ENCODE results near the gene TMEM95. TPM values are rescaled to one million over a fixed set of nuclear protein-coding genes. Genes with fewer than 3 reads are reported as not detected.

The TMEM95 gene
- polyA plus RNA-seq, 1 donor (not counting 4 experiments of a cell fraction or from before 2014, with no cell fraction given): not detected

DNA sequence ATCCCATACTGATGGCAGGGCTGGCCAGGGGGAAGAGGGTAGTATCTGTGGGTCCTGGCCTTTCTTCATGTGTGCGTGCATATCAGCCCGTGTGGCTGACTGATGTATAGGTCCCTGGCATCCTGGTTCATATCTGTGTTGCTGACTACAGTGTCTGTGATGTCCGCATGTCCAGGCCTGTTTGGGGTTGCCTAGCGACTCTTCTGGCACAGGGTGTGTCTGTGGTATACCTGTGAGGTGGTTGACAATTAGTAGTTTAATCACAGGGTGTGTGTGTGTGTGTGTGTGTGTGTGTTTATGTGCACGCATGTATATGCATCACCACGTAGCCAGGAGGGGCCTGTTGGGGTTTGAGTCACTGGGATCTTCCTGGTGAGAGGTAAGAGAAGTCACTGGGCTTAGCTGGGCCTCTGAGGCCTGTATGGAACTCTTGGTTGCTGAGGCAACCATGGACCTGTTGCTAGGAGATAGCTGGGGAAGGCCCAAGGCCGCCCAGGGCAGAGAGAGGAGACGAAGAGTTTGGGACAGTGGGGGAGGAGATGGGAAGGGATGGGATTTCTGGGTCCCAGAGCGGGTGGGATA, 603 bp upstream of the TMEM95 start:
- H3K27ac ChIP-seq (ENCODE audit: control insufficient read depth, insufficient read depth, low read length): peak overlapping the region; percentile 88

DNA sequence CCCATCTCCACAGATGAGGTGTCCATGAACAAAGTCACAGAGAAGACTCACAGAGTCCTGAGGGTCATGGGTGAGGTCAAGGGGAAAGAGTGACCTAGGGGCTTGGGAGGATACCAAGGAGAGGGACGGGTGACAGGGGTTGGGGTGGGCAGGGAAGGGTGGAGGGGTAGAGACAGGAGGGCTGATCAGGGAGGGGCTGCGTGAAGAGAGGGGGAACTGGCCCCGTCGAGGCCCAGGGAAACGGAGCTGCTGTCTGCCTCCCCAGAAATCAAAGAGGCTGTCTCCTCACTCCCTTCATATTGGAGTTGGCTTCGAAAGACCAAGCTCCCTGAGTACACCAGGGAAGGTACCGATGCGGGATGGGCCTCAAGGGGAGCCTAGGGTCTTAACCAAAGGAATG, 617 bp downstream of the TMEM95 start:
- H3K27me3 ChIP-seq (ENCODE audit: control insufficient read depth, extremely low read depth, insufficient read depth, low read length): no peaks in the 10 kb centered on the region
- no peaks in the 10 kb centered on the region for H3K9me3 ChIP-seq (ENCODE audit: control insufficient read depth, low read depth, low read length)
- H3K4me3 ChIP-seq (ENCODE audit: control insufficient read depth in 2 of 3, extremely low read depth in 1 of 3, insufficient read depth in 2 of 3, low read depth in 1 of 3, low read length in 3 of 3): no peak overlapping the region
- FAIRE-seq (peak; percentile 39), DNase-seq (ENCODE audit: low read depth, low spot score) (no peak)
- dilution Hi-C loops (cut with MboI; ENCODE audit: extremely low pct_ligation_motif_present, low sequenced_read_pairs): no loop called here
- H4K20me1 ChIP-seq (ENCODE audit: control insufficient read depth, extremely low read depth, insufficient read depth, low read length): no peaks in the 10 kb centered on the region
- H3K36me3 ChIP-seq (ENCODE audit: control insufficient read depth in 2 of 2, extremely low read depth in 1 of 2, insufficient read depth in 2 of 2, low read length in 2 of 2): no peaks in the 10 kb centered on the region
- no peaks in the 10 kb centered on the region for H3K9me1 ChIP-seq (ENCODE audit: control insufficient read depth, extremely low read depth, insufficient read depth, low read length)
- peak overlapping the region; percentile 51 for H3K27ac ChIP-seq (ENCODE audit: control insufficient read depth, insufficient read depth, low read length)
- H3K79me2 ChIP-seq (ENCODE audit: control insufficient read depth, insufficient read depth, low read length): peaks cover 23% of the 10 kb centered on the region
- H3K4me2 ChIP-seq (ENCODE audit: control insufficient read depth, extremely low read depth, insufficient read depth, low read depth, low read length): no peak overlapping the region
- no peak for TF ChIP-seq EZH2 (IDR thresholded peaks at IDR 0.05; ENCODE audit: low read length)
- TF ChIP-seq, protein P1, sequence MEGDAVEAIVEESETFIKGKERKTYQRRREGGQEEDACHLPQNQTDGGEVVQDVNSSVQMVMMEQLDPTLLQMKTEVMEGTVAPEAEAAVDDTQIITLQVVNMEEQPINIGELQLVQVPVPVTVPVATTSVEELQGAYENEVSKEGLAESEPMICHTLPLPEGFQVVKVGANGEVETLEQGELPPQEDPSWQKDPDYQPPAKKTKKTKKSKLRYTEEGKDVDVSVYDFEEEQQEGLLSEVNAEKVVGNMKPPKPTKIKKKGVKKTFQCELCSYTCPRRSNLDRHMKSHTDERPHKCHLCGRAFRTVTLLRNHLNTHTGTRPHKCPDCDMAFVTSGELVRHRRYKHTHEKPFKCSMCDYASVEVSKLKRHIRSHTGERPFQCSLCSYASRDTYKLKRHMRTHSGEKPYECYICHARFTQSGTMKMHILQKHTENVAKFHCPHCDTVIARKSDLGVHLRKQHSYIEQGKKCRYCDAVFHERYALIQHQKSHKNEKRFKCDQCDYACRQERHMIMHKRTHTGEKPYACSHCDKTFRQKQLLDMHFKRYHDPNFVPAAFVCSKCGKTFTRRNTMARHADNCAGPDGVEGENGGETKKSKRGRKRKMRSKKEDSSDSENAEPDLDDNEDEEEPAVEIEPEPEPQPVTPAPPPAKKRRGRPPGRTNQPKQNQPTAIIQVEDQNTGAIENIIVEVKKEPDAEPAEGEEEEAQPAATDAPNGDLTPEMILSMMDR (optimal IDR thresholded peaks at IDR 0.05 in 1 of 3, IDR thresholded peaks at IDR 0.05 in 1 of 3, conservative IDR thresholded peaks at IDR 0.05 in 1 of 3; ENCODE audit: extremely low read depth in 1 of 3, insufficient read depth in 2 of 3, low read length in 3 of 3): no peak
- H2AFZ ChIP-seq (ENCODE audit: control insufficient read depth, low read length): no peak overlapping the region
- H3K9ac ChIP-seq (ENCODE audit: control insufficient read depth, extremely low read depth, insufficient read depth, low read length): no peak overlapping the region
- peaks cover 36% of the 10 kb centered on the region for H3K4me1 ChIP-seq (ENCODE audit: control insufficient read depth, extremely low read depth, insufficient read depth, low read length)

More for the DNA sequence above, 603 bp upstream of the TMEM95 start:
- peak; percentile 100 for DNase-seq (ENCODE audit: low read depth, low spot score)
- peak overlapping the region; percentile 69 for H3K9ac ChIP-seq (ENCODE audit: control insufficient read depth, extremely low read depth, insufficient read depth, low read length)
- peak overlapping the region; percentile 95 for H3K4me2 ChIP-seq (ENCODE audit: control insufficient read depth, extremely low read depth, insufficient read depth, low read depth, low read length)
- H3K4me3 ChIP-seq (ENCODE audit: control insufficient read depth in 2 of 3, extremely low read depth in 1 of 3, insufficient read depth in 2 of 3, low read depth in 1 of 3, low read length in 3 of 3): peak overlapping the region; percentile 45 to 58 (median 54)
- no peaks in the 10 kb centered on the region for H3K36me3 ChIP-seq (ENCODE audit: control insufficient read depth in 2 of 2, extremely low read depth in 1 of 2, insufficient read depth in 2 of 2, low read length in 2 of 2)
- FAIRE-seq: peak; percentile 100
- peaks cover 40% of the 10 kb centered on the region for H3K4me1 ChIP-seq (ENCODE audit: control insufficient read depth, extremely low read depth, insufficient read depth, low read length)
- no peaks in the 10 kb centered on the region for H4K20me1 ChIP-seq (ENCODE audit: control insufficient read depth, extremely low read depth, insufficient read depth, low read length)
- H3K79me2 ChIP-seq (ENCODE audit: control insufficient read depth, insufficient read depth, low read length): peaks cover 23% of the 10 kb centered on the region
- no peaks in the 10 kb centered on the region for H3K27me3 ChIP-seq (ENCODE audit: control insufficient read depth, extremely low read depth, insufficient read depth, low read length)
- H2AFZ ChIP-seq (ENCODE audit: control insufficient read depth, low read length): no peak overlapping the region
- no peaks in the 10 kb centered on the region for H3K9me3 ChIP-seq (ENCODE audit: control insufficient read depth, low read depth, low read length)
- TF ChIP-seq, protein P1 (optimal IDR thresholded peaks at IDR 0.05 in 1 of 3, IDR thresholded peaks at IDR 0.05 in 1 of 3, conservative IDR thresholded peaks at IDR 0.05 in 1 of 3; ENCODE audit: extremely low read depth in 1 of 3, insufficient read depth in 2 of 3, low read length in 3 of 3): peak in 2 of 3 experiments; percentile 35 to 47
- no peak for TF ChIP-seq EZH2 (IDR thresholded peaks at IDR 0.05; ENCODE audit: low read length)
- dilution Hi-C loops (cut with MboI; ENCODE audit: extremely low pct_ligation_motif_present, low sequenced_read_pairs): no loop called here
- H3K9me1 ChIP-seq (ENCODE audit: control insufficient read depth, extremely low read depth, insufficient read depth, low read length): no peaks in the 10 kb centered on the region

Data from keratinocyte (primary cell).